H7 (cell line): ENCODE results near the gene ACAP3. TPM values are rescaled to one million over a fixed set of nuclear protein-coding genes. Genes with fewer than 3 reads are reported as not detected.
"Not testable (repeated sequence)": the region's sequence is repeated elsewhere in the genome, so short reads cannot be mapped to it uniquely, and the experiment has no call there.

Experiments used
- DNase-seq: peaks from one replicate; pipeline ENCODE4 v3.0.0; 2012
- H3K27me3 ChIP-seq: 2 replicates; pipeline ENCODE4 v1.6.0; 2011; ENCODE audit warnings: mild to moderate bottlenecking, low read length; ENCODE audit not compliant: control insufficient read depth, insufficient read depth
- H3K36me3 ChIP-seq: replicated peaks from 2 replicates; pipeline ENCODE4 v1.5.1; 2011; ENCODE audit warnings: low read length; ENCODE audit not compliant: control insufficient read depth, insufficient read depth
- H3K4me3 ChIP-seq: 2 replicates; pipeline ENCODE4 v1.5.1; 2011; ENCODE audit warnings: low read depth, mild to moderate bottlenecking, control low read depth, low read length, moderate library complexity; ENCODE audit not compliant: insufficient read depth
- total RNA-seq: library from RNA; depleted of rRNA; stranded (reverse); fragments of >200 nt; shearing (Covaris generic); gene quantifications from 2 replicates; pipeline ENCODE4 v1.2.3, GENCODE V29; 2014

The ACAP3 gene
- total RNA-seq, 1 experiment from 2014 or later = 55.9 TPM

DNA sequence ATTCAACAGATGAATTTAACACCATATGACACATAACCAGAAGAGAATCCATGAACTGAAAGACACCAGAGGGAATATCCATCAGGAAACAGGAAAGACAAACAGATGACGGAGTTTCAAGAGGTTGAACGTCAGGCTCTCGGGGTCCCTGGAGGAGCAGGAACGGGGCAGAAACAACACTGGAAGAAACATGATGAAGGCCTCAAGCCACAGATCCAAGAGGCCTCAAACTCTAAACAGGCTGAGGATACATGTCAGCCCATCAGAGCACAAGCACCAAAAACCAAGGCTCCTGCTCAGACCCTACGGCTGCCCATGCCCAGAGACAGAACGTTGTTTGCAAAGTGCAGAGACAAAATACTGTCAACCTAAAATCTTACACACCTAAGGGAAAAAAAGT lies 9.7 kb upstream of the ACAP3 start:
- Histone ChIP-seq H3K4me3 (no peak overlapping the region), H3K36me3 (peaks cover 21% of the 10 kb centered on the region), H3K27me3 (no peaks in the 10 kb centered on the region)
- no peak for DNase-seq

DNA sequence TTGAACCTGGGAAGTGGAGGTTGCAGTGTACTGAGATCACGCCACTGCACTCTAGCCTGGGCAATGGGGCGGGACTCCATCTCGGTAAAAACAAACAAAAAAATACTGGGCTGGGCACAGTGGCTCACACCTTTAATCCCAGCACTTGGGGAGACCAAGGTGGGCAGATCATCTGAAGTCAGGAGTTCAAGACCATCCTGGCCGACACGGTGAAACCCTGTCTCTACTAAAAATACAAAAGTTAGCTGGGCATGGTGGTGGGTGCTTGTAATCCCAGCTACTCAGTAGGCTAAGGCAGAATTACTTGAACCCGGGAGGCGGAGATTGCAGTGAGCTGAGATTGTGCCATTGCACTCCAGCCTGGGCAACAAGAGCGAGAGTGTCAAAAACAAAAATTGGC lies 8.5 kb upstream of the ACAP3 start:
- H3K36me3 ChIP-seq = peaks cover 26% of the 10 kb centered on the region
- not testable (repeated sequence) for H3K4me3 ChIP-seq, DNase-seq, H3K27me3 ChIP-seq

DNA sequence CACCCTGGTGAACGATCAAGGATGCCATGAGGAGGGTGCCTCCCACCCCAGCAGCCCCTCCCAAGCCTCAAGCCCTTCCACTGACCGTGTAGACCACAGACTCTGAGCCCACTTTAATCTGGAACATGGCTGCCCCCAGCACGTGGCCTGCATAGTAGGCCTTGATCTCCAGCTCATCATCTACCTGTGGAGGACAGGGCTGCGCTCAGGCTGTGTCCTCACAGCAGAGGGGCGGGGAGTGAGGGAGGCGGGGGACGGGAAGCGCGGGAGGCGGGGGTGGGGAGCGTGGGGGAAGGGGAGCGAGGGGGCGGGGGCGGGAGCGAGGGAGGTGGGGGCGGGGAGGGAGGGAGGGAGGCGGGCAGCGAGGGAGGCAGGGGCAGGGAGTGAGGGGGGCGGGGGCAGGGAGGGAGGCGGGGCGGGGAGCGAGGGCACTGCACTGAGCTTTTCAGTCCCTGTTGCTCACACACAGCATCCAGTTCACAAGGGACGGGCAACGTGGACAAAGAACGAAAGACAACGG lies 7.8 kb upstream of the ACAP3 start:
- no peaks in the 10 kb centered on the region for H3K27me3 ChIP-seq
- peaks cover 26% of the 10 kb centered on the region for H3K36me3 ChIP-seq
- DNase-seq = peak; percentile 97
- no peak overlapping the region for H3K4me3 ChIP-seq

GRCh38 chr1:1314678-1315335 lies 7.1 kb upstream of the ACAP3 start:
- DNase-seq = no peak
- H3K27me3 ChIP-seq = no peaks in the 10 kb centered on the region
- H3K4me3 ChIP-seq = no peak overlapping the region
- H3K36me3 ChIP-seq = peaks cover 24% of the 10 kb centered on the region

DNA sequence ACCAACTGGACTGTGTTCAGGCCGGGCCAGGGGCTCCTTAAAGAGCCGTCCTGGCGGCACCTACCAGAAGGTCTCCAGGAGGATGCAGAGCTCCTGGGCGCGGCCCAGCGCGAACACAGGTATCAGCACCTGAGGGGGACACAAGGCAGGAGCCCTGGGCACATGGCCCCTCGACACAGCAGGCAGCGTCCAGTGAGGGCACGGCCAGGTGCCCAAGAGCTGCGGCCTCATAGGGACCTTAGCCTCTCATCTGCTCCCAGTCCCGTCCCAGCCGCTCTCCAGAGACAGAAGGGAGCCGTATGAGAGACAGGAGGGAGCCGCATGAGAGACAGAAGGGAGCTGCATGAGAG lies 6.5 kb upstream of the ACAP3 start:
- Histone ChIP-seq H3K27me3 (no peaks in the 10 kb centered on the region; the same call in 1 of the 2 replicates), H3K4me3 (no peak overlapping the region), H3K36me3 (peaks cover 21% of the 10 kb centered on the region)
- DNase-seq = no peak

DNA sequence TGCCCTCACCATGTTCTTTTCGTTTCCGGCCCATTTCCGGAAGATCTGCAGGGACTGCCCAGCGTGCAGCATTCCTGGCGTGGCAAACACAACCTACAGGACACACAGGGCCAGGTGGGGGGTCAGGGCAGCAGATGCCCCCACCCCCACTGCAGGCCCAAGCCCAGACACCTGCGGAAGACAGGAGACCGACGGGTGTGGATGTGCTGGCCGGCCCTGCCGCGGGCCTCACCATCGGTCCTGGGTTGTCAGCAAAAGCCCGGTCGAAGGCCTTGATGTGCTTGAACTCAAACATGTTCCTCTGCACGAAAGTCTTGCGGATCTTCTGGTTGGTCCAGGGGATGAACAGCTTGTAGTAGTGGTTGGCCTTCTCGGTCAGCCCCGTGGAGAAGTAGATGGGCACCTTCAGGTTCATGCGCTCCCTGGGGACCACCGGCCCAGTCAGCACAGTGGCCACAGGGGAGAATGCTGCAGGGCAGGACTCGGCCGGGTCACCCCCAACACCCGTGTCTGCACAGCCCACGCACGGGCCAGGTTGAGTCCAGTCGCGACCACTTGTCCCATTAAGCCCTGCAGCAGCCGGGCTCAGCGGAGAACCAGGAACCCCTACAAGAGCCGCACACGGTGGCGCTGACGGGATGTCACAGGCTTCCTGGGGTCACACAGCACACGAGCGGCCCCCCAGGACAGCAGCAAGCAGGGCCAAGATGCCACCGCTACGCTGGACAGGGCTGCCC lies 5.9 kb upstream of the ACAP3 start:
- Histone ChIP-seq H3K27me3 (no peaks in the 10 kb centered on the region; the same call in 1 of the 2 replicates), H3K4me3 (no peak overlapping the region), H3K36me3 (peaks cover 18% of the 10 kb centered on the region)
- no peak for DNase-seq

GRCh38 chr1:1312450-1313314 lies 5.0 kb upstream of the ACAP3 start:
- H3K36me3 ChIP-seq = peaks cover 18% of the 10 kb centered on the region
- DNase-seq = no peak
- no peaks in the 10 kb centered on the region; the same call in 1 of the 2 replicates for H3K27me3 ChIP-seq
- no peak overlapping the region for H3K4me3 ChIP-seq

GRCh38 chr1:1311107-1312104 lies 3.7 kb upstream of the ACAP3 start:
- peaks cover 16% of the 10 kb centered on the region for H3K36me3 ChIP-seq
- no peak overlapping the region for H3K4me3 ChIP-seq
- no peak for DNase-seq
- H3K27me3 ChIP-seq = no peaks in the 10 kb centered on the region; the same call in 1 of the 2 replicates

DNA sequence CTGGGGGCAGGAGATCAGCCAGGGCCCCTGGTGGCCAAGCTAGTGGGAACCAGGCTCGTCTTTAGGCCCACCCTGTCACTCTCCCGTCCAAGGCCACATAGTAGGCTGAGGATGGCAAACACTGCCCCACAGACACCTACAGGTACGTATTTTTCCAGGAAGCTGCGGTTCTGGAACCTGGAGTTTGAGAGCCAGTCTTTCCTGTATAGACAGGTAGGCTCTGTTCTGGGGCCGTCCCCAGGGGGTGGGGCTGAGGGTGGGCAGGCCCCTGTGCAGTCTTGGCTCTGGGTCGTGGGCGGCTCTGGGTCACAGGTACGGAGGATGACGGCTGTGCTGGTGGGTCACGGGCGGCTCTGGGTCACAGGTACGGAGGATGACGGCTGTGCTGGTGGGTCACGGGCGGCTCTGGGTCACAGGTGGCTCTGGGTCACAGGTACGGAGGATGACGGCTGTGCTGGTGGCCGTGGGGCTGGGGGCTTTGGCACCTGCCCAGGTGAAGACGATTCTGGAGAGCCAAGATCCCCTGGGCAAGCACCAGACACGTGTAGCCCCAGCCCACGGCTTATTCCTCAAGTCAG lies 2.8 kb upstream of the ACAP3 start:
- no peaks in the 10 kb centered on the region; the same call in 1 of the 2 replicates for H3K27me3 ChIP-seq
- DNase-seq = no peak
- peaks cover 16% of the 10 kb centered on the region for H3K36me3 ChIP-seq
- H3K4me3 ChIP-seq = no peak overlapping the region

GRCh38 chr1:1310109-1310385 lies 2.3 kb upstream of the ACAP3 start:
- DNase-seq = no peak
- no peak overlapping the region for H3K4me3 ChIP-seq

DNA sequence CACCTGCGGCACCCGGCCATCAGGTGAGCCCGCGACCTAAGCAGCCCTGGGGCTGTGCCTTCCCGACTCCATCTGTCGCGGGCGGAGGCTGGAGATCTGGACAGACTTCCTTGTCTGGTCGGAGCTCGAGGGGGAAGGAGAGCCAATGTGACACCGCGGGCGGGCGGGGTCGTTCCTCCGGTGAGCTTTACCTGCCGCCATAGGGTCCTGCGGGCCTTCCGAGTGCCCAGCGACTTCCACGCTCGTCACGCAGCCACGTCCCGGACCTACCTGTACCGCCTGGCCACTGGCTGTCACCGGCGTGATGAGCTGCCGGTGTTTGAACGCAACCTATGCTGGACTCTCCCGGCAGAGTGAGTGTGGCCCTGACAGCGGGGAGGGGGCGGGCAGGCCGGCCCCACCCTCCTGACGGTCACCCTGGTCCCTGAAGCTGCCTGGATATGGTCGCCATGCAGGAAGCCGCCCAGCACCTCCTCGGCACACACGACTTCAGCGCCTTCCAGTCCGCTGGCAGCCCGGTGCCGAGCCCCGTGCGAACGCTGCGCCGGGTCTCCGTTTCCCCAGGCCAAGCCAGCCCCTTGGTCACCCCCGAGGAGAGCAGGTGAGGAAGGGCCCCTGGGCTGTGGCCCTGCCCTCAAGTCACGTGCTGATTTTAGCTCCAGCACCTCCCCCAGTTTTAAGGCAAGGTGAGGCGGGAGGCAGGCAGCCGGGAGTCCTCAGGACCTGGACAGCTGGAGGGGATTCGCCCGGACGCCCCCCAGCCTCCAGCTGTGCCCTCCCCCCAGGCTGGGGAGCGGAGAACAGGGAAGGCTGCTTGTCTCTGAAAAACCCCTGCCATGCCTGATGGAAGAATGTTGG lies 1.8 kb upstream of the ACAP3 start:
- Histone ChIP-seq H3K27me3 (no peaks in the 10 kb centered on the region; the same call in 1 of the 2 replicates), H3K4me3 (peak overlapping the region; percentile 92), H3K36me3 (peaks cover 15% of the 10 kb centered on the region)
- DNase-seq = peak; percentile 88

More at GRCh38 chr1:1310109-1310385, 2.3 kb upstream of the ACAP3 start:
- Histone ChIP-seq H3K36me3 (peaks cover 16% of the 10 kb centered on the region), H3K27me3 (no peaks in the 10 kb centered on the region; the same call in 1 of the 2 replicates)

DNA sequence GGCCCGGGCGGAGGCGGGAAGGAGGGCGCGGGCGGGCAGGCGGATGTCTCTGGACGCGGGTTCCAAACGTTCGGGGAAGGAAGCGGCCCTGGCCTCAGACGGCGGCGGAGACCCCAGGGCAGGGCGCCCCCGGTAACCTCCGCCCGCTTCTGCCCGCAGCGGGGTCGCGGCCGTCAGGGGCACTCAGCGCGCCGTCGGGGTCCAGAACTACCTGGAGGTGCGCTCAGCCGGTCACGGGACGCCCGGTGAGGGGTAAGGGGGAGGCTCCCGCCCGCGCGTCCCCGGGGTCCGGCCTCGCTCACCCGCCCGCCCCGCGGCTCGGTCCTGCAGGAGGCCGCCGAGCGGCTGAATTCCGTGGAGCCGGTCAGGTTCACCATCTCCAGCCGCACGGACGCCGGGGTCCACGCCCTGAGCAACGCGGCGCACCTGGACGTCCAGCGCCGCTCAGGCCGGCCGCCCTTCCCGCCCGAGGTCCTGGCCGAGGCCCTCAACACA lies 1.1 kb upstream of the ACAP3 start:
- peak overlapping the region; percentile 92 for H3K4me3 ChIP-seq
- peaks cover 15% of the 10 kb centered on the region for H3K36me3 ChIP-seq
- no peak for DNase-seq
- no peaks in the 10 kb centered on the region; the same call in 1 of the 2 replicates for H3K27me3 ChIP-seq
